ENCODE measurements around the gene CSMD2.

The CSMD2 gene

DNA sequence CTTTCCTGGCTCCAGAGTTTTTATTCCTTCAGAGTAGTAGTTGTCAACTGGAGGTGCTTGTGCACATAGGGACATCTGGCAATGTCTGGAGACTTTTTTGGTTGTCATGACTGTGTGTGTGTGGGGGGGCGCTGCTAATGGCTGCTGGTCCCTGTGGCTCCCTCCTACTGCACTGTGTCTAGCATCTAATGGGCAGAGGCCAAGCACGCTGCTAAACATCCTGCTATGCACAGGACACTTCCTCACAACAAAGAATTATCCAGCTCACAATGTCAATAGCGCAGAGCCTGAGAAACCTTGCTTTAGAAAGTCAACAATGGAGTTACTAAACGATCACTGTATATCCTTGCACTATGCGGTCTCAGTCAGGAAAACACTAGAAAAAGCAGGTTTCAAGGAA lies 320.9 kb downstream of the CSMD2 start:
- DNase-seq, result no peak

- no peak for DNase-seq
Observed at GRCh38 chr1:33842348-33842747, 322.7 kb downstream of the CSMD2 start.

GRCh38 chr1:33841494-33841893 lies 323.5 kb downstream of the CSMD2 start:
- no peak for DNase-seq

DNA sequence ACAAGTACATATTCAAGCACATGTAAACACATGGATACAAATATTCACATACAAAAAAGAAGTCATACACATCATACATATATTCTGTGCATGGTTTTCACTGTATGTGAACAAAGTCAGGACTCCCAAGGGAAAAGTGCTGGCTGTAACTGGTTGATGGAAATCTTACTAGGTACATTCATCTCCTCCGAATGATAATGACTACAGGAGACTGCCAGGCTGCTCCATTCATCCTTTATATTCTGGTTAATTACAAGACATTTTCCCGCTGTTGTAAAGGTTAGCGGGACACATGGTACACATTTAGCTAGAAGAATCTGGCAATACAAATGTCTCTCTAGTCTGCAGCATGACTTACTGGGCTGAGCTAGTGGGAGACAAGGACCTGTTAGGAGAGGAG lies 327.4 kb downstream of the CSMD2 start:
- DNase-seq, result no peak

GRCh38 chr1:33836911-33837310 lies 328.1 kb downstream of the CSMD2 start:
- DNase-seq, result no peak

DNA sequence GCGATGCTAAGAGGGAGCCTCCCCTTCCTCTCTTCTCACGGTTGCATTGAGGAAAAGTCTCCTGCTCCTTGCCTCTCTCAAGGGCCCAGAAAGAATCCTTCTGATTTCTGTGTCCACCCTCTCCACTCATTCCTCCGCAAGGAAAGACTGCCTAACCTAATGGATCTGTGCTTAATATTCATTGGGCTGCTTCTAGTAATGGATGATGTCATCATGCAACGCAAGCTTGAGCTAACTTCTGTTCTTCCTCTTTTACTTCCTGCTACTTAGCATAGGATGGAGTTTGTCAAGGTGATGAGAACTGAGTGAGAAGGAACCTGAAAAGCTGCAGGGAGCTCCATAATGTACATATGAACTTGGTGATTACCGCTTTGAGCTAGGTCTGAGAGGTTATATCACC lies 336.4 kb downstream of the CSMD2 start:
- DNase-seq, result no peak

- no peak for DNase-seq
Observed at GRCh38 chr1:33828059-33828458, 337.0 kb downstream of the CSMD2 start.

DNA sequence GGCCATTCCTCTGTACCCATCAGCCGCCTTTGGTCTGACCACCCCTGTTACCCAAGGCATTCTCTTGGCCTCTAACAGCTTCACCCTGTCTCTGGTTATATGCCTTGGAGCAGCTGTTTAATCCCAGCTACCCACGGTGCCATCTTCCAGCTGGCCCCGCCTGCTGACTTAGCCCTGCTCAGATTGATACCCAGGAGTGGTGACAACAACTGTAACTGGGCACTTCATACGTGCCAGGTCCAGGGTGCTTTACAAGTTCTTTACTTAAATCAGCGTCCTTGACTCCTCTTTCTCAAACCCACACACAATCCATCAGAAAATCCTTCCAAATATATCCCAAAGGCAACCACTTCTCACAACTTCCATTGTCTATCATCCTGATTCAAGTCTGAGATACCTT lies 338.3 kb downstream of the CSMD2 start:
- no peak for DNase-seq

- no peak for DNase-seq
Observed at GRCh38 chr1:33826311-33826710, 338.7 kb downstream of the CSMD2 start.

DNA sequence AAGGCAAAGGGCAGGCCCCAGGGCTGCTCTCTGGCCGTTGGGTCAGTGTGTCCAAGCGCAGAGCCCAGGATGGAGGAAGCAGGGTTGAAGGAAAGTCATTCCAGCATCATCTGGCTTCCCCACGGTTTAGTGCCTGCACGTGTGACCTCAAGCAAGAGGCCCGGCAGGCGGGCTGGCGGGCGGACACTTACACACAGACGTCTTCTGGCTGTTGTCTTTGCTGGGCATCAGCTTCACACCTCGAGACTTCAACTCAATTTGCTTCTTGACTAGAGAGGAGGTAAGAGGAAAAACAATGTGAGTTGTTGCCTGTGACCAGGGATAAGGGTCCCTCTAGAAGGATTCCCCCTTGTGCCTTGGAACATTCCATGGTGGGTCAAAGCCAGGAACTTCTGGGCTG lies 339.5 kb downstream of the CSMD2 start:
- DNase-seq, result no peak

DNA sequence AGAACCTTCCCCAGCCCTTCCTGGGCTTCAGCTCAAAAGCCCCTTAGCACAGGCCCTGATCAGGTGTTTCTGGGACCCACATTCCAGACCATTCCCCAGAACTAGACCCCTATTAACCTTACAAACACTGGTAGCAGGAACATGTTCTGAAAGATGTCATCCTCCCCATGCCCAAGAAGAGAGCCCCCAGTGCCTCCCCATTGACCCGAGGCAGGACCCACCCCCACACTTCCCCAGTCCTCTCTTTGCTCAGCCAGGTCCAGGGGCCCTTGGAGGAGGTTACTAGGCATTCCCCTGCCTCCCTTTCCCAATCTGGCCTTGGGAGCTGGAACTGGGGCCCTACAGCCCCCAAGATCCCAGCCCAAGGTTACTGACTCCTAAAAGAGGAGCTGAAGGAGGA lies 340.1 kb downstream of the CSMD2 start:
- no peak for DNase-seq

DNA sequence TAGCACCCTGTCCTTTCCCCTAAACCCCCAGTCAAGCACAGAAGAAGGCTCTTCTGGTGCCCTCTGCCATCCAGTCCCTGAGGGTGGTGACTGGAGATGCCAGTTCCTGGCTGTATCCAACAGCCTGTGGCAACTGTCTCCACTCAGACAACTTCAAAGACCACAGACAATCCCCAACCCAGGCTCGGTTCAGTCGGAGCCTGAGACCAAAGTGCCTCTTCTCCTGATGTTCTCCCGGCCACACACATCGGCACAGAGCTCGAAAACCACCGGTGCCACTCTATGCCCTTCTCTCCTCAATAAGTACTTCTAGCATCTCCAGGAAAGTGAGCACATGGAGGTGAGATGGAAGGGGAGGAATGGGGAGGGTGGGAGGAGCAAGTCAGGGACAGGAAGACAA lies 340.7 kb downstream of the CSMD2 start:
- no peak for DNase-seq

GRCh38 chr1:33823830-33824229 lies 341.2 kb downstream of the CSMD2 start:
- DNase-seq, result no peak

DNA sequence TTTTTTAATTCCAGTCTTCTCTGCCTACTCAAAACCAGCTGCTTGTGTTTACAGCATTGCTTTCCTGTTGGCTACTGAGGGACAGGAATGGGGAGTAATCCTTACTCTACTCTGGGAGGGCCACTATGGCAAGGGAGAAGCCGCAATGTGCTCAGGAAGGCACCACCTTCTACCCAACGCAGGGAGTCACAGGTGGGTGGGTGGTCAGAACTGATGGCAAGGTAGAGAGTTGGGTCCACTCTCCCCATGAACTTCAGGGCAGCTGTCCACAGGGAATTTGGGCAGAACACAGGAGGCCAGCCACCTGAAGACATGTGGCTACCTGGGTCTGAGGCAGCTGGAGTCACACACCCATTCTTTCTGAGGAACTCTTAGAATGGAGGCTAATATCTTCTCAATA lies 341.6 kb downstream of the CSMD2 start:
- DNase-seq, result no peak

- no peak for DNase-seq
Observed at GRCh38 chr1:33822396-33822795, 342.6 kb downstream of the CSMD2 start.

- DNase-seq, result no peak
Observed at GRCh38 chr1:33821291-33821690, 343.7 kb downstream of the CSMD2 start.

DNA sequence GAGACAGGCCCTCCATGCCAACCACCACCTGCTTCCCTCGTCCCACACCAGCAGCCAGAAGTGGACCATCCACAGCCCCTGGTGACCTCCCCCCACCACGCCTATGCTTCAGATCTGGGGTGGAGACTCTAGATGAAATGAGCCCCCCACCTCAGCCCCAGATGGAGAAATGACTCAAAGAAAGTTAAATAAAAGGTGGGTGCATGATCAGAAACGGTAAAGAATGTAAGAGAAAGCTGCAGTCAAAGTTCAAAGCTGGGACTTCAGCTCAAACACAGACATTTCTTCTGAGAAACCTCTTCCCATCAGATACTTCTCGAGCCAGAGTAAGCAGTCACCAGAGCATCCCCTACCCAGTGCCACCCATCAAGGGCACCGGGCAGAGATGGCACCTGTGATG lies 344.2 kb downstream of the CSMD2 start:
- DNase-seq, result no peak

GRCh38 chr1:33819913-33820311 lies 345.1 kb downstream of the CSMD2 start:
- DNase-seq, result no peak

DNA sequence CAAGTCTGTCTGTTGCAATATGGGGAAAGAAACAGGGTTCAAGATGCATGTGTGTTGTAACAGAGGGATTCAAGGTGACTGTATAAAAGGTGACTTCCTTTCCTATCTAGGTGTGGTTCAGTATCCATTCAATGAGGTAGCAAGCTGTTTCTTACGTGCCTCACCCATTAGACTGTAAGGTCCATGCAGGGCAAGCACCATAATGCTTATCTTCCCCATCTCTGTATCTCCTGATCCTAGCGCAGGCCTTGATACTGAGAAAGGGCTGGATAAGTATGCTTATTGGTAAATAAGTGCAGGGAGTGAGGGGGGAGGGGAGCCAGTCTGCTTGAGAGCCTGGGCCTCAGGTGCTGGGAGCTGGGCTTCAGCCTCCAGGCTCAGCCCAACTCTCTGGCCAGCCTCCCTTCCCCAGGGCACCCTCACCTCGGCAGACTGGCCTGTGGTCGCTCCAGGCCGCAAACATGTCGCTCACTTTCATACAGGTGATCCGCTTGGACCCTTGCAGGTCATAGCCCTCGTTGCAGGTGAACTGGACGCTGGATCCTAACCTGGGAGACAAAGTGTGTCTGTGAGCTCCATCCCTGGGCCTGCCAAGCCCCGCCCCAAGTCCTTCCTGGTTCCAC lies 345.6 kb downstream of the CSMD2 start:
- DNase-seq, result no peak

GRCh38 chr1:33818071-33818470 lies 347.0 kb downstream of the CSMD2 start:
- no peak for DNase-seq

DNA sequence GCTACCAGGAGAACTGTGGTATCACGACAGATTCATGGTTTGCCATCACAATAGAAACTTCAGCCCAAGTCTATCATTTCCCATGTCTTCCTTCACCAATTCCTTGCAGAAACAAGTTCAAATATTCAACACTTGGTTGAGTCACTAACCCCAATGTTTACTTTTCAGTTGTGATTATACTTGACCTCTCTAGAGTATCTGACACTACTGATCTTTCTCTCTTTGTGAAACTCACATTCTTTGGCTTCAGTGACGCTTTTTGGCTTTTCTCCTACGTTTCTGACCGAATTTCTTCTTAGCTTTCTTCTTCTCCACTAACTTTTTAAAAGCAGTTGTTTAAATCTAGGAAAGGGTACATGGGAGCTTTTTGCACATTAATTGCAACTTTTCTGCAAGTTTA lies 350.0 kb downstream of the CSMD2 start:
- no peak for DNase-seq

DNA sequence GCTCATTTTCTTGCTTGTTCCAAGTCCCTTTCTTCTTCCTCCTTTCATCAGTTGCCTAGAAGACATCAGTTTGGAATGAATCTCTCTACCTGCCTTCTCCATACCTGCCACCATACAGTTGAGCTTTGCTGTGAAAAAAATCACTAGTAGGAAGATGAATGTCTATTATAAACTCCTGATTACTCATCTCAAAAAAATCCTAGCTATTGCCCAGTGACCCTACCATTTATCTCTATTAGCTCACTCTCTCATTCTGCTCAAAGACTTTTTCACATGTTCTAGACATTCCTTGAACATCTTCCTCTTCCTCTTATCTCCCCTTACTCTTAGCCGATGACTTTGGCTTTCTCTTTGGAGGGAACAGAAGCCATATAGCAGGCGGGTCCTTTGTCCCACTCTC lies 350.9 kb downstream of the CSMD2 start:
- no peak for DNase-seq

DNA sequence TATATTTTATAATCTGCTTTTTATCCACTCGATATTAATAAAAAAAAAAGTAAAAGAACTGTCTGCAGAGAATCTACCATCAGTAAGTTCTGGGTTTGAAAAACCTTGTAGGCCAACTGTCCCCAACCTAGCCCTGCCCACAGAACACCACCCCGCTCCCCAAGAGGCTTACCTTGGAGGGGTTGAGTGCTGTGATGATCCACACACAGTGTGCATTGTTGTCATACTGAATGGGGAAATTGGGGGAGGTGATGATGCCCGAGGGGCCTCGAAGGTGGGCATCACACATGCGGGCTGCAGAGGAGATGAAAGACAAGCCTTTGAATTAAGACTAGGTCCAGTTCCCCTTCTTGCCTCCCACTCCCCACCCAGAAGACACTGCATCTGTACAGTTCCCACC lies 354.5 kb downstream of the CSMD2 start:
- DNase-seq, result no peak

DNA sequence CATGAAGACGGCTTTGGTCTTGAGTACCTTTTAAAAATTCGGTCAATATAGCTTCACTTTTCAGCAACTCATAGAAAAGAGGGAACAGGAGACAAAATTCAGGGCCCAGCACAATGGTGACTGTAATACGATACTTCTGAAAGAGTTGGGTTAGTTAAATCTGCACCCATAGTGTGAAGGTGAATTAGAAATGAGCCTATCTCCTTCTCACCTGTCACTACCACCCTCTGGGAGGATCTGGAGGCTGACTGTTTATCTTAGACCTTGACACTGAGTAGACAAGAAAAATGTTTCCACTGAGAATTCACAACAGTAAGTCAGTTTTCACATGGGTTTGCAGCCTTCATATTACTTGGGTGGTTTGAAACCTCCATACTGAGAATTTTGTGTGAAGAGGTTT lies 359.0 kb downstream of the CSMD2 start:
- no peak for DNase-seq

DNA sequence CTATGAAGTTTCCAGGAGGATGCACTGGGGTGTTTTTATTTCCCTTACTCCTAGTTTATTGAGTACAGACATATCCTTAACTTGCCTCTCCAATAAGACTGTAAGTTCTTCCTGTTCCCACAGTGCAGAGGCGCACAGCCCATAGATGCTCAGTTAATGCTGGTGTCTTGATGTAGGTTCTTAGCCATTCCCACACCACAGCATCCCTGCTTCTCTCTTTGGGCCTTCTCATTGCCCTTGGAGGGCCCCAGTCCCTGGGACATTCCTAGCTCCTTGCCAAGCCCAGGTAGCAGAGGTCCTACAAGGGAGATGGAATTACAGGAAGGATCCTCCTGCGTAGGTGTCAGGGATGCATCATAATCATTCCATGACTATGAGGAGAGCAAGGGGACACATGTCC lies 362.8 kb downstream of the CSMD2 start:
- no peak for DNase-seq

DNA sequence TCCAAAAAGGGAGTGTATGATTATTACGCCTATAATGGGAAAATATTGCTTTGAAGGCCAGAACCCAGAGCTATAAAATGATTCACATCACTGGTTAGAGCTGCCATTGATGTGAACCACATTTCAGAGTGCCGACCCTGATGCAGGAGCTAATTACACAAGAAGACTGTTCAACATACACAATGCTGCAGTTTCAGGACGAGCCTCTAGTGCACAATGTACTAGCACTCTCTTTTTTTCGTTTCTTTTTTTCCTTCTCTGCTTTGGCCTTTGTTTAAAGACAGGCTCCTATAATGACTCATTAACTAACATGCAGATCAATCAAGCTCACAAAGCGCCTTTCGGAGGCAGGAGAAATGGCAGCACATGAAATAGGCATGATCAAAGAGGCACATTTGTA lies 367.2 kb downstream of the CSMD2 start:
- DNase-seq, result no peak
